Measurements from ENCODE around the gene DENND1A. TPM values are rescaled to one million over a fixed set of nuclear protein-coding genes. Genes with fewer than 3 reads are reported as not detected.

The DENND1A gene
- total and polyA plus RNA-seq, 2 of the 13 experiments (the other 11 are each of a cell fraction or from before 2014, with no cell fraction given), result 14.8 to 30.1 TPM

GRCh38 chr9:123929870-123930831 is at the start of gene DENND1A (continued):
- TF ChIP-seq ZNF639 (CRISPR knock-in tag; conservative IDR thresholded peaks at IDR 0.05) (0 out of 2 replicates have a peak, but pooled peaks have one; percentile 11), ZNF678 (CRISPR knock-in tag; IDR thresholded peaks at IDR 0.05) (0 out of 2 replicates have a peak, but pooled peaks have one; percentile 14), MXI1 (IDR thresholded peaks at IDR 0.05; ENCODE audit: borderline replicate concordance, low read depth, low read length) (0 out of 3 replicates have a peak, but pooled peaks have one; percentile 0), KLF6 (CRISPR knock-in tag; IDR thresholded peaks at IDR 0.05) (peak; percentile 66; the same call in 1 of the 2 replicates), ZNF225 (CRISPR knock-in tag; IDR thresholded peaks at IDR 0.05) (no peak; the same call in 1 of the 2 replicates), ZC3H4 (CRISPR knock-in tag; IDR thresholded peaks at IDR 0.05; ENCODE audit: borderline replicate concordance) (peak; percentile 29; the same call in 1 of the 2 replicates), YEATS2 (CRISPR knock-in tag; IDR thresholded peaks at IDR 0.05; ENCODE audit: borderline replicate concordance) (peak; percentile 54; the same call in 1 of the 2 replicates), ZNF556 (CRISPR knock-in tag; IDR thresholded peaks at IDR 0.05; ENCODE audit: borderline replicate concordance) (0 out of 2 replicates have a peak, but pooled peaks have one; percentile 6), FOXP4 (CRISPR knock-in tag; IDR thresholded peaks at IDR 0.05) (0 out of 2 replicates have a peak, but pooled peaks have one; percentile 18), ZNF18 (CRISPR knock-in tag; IDR thresholded peaks at IDR 0.05; ENCODE audit: insufficient replicate concordance) (peak; percentile 55), ZNF816 (CRISPR knock-in tag; IDR thresholded peaks at IDR 0.05; ENCODE audit: borderline replicate concordance) (no peak), HNF4G (IDR thresholded peaks at IDR 0.05; ENCODE audit: borderline replicate concordance, low read depth, low read length) (no peak), HNF4G (CRISPR knock-in tag; IDR thresholded peaks at IDR 0.05; ENCODE audit: borderline replicate concordance, low read depth) (0 out of 2 replicates have a peak, but pooled peaks have one; percentile 11), TFDP1 (CRISPR knock-in tag; IDR thresholded peaks at IDR 0.05; ENCODE audit: borderline replicate concordance) (peak; percentile 36; the same call in 1 of the 2 replicates), SALL2 (CRISPR knock-in tag; IDR thresholded peaks at IDR 0.05) (0 out of 2 replicates have a peak, but pooled peaks have one; percentile 44)
- TF ChIP-seq, protein P1, sequence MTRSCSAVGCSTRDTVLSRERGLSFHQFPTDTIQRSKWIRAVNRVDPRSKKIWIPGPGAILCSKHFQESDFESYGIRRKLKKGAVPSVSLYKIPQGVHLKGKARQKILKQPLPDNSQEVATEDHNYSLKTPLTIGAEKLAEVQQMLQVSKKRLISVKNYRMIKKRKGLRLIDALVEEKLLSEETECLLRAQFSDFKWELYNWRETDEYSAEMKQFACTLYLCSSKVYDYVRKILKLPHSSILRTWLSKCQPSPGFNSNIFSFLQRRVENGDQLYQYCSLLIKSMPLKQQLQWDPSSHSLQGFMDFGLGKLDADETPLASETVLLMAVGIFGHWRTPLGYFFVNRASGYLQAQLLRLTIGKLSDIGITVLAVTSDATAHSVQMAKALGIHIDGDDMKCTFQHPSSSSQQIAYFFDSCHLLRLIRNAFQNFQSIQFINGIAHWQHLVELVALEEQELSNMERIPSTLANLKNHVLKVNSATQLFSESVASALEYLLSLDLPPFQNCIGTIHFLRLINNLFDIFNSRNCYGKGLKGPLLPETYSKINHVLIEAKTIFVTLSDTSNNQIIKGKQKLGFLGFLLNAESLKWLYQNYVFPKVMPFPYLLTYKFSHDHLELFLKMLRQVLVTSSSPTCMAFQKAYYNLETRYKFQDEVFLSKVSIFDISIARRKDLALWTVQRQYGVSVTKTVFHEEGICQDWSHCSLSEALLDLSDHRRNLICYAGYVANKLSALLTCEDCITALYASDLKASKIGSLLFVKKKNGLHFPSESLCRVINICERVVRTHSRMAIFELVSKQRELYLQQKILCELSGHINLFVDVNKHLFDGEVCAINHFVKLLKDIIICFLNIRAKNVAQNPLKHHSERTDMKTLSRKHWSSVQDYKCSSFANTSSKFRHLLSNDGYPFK (CRISPR knock-in tag; IDR thresholded peaks at IDR 0.05; ENCODE audit: borderline replicate concordance), result peak; percentile 34; the same call in 1 of the 2 replicates
